HCT116 (cell line): ENCODE data around the gene MSANTD3. TPM values are rescaled to one million over a fixed set of nuclear protein-coding genes. Genes with fewer than 3 reads are reported as not detected.

Source experiments
- ATAC-seq: fragments of 200-7000 bp; cut with Tn5 transposase; 2 replicates; pipeline ENCODE4 v1.9.1; 2020; ENCODE audit warnings: mild to moderate bottlenecking, moderate library complexity
- BruUV-seq: library from RNA; stranded (reverse); fragments of 400-500 nt; replicated peaks from 2 replicates; lab custom pipeline; 2021; lab: Mats Ljungman, UMichigan
- CTCF ChIA-PET: fragments of 300-600 bp; sonication (Branson Sonifier 250); formaldehyde crosslinking; loops from one replicate; lab custom pipeline; 2021; ENCODE audit warnings: antibody characterized with exemption; lab: Charles Lee
- POLR2A ChIA-PET: fragments of 300-600, 350-600 bp; sonication (Branson Sonifier 250); formaldehyde crosslinking; loops from one replicate; lab custom pipeline; 2021; ENCODE audit warnings: antibody characterized with exemption; lab: Charles Lee
- RAD21 ChIA-PET, 2 experiments: fragments of 300-600 bp; sonication (Branson Sonifier 250); formaldehyde crosslinking; loops; one replicate each; lab custom pipeline; 2023; ENCODE audit warnings: low total read pairs in 2 of 2; ENCODE audit not compliant: uncharacterized antibody in 2 of 2, unreplicated experiment in 2 of 2, low non-redundant PET in 1 of 2; lab: Charles Lee
- DNase-seq: peaks from one replicate; pipeline ENCODE4 v3.0.0-alpha.2; 2010; ENCODE audit warnings: low read depth, low spot score
- H2AFZ ChIP-seq: fragments of 200-600 bp; shearing (Covaris generic), sonication (generic); 2 replicates; pipeline ENCODE4 v1.6.1; 2017; ENCODE audit warnings: low read depth, mixed run types, mixed read lengths, antibody characterized with exemption, low read length; ENCODE audit not compliant: poor library complexity, severe bottlenecking
- H3K27ac ChIP-seq: 2 replicates; pipeline ENCODE4 v1.5.1; 2012; ENCODE audit warnings: low read depth, low read length
- H3K27me3 ChIP-seq: fragments of 200-600 bp; sonication (generic); 2 replicates; pipeline ENCODE4 v1.6.1; 2016; ENCODE audit warnings: mixed run types, low read length, mixed read lengths; ENCODE audit not compliant: insufficient read depth
- H3K36me3 ChIP-seq, 2 experiments: fragments of 200-500 bp in 1 of 2; fragments of 200-600 bp in 1 of 2; sonication (Bioruptor generic) in 1 of 2; sonication (generic) in 1 of 2; 2 replicates each; pipeline versions ENCODE4 v1.5.1 to v1.6.1; 2014 to 2016; ENCODE audit warnings: low read length in 2 of 2, inconsistent platforms in 1 of 2, mixed read lengths in 1 of 2, mixed run types in 1 of 2; ENCODE audit not compliant: insufficient read depth in 2 of 2, control insufficient read depth in 1 of 2
- H3K4me1 ChIP-seq, 2 experiments: fragments of 200-600 bp in 1 of 2; sonication (generic) in 1 of 2; 2 replicates each; pipeline versions ENCODE4 v1.5.1 to v1.6.1; 2012 to 2017; ENCODE audit warnings: low read length in 2 of 2, inconsistent platforms in 1 of 2, mild to moderate bottlenecking in 1 of 2, mixed read lengths in 1 of 2, mixed run types in 1 of 2, moderate library complexity in 1 of 2; ENCODE audit not compliant: insufficient read depth in 2 of 2, control insufficient read depth in 1 of 2
- H3K4me2 ChIP-seq: fragments of 200-600 bp; sonication (generic); 2 replicates; pipeline ENCODE4 v1.6.1; 2017; ENCODE audit warnings: mixed run types, low read length, mixed read lengths
- H3K4me3 ChIP-seq, 2 experiments: fragments of 200-600 bp in 1 of 2; sonication (generic) in 1 of 2; replicated peaks in 1 of 2; 2 replicates each; pipeline ENCODE4 v1.5.1; 2011 to 2016; ENCODE audit warnings: low read length in 2 of 2, control low read depth in 1 of 2, low read depth in 1 of 2, mild to moderate bottlenecking in 1 of 2, mixed read lengths in 1 of 2, mixed run types in 1 of 2
- H3K79me2 ChIP-seq: fragments of 200-600 bp; sonication (generic); 2 replicates; pipeline ENCODE4 v1.6.1; 2017; ENCODE audit warnings: mild to moderate bottlenecking, mixed run types, low read length, moderate library complexity, mixed read lengths; ENCODE audit not compliant: insufficient read depth
- H3K9ac ChIP-seq: fragments of 200-600 bp; sonication (generic); 2 replicates; pipeline ENCODE4 v1.6.1; 2016; ENCODE audit warnings: low read length, mixed read lengths
- H3K9me2 ChIP-seq: fragments of 200-600 bp; sonication (generic), shearing (Covaris generic); 2 replicates; pipeline ENCODE4 v1.6.1; 2017; ENCODE audit warnings: mixed run types, mild to moderate bottlenecking, moderate library complexity; ENCODE audit not compliant: insufficient read depth
- H3K9me3 ChIP-seq, 2 experiments: fragments of 200-500 bp in 1 of 2; fragments of 200-600 bp in 1 of 2; sonication (Bioruptor generic) in 1 of 2; sonication (generic) in 1 of 2; 2 replicates each; pipeline ENCODE4 v1.6.1; 2014 to 2017; ENCODE audit warnings: low read length in 2 of 2, mixed read lengths in 2 of 2, inconsistent platforms in 1 of 2, low read depth in 1 of 2, mild to moderate bottlenecking in 1 of 2, mixed run types in 1 of 2, moderate library complexity in 1 of 2; ENCODE audit not compliant: control insufficient read depth in 1 of 2, insufficient read depth in 1 of 2
- H4K20me1 ChIP-seq: fragments of 200-600 bp; sonication (generic), shearing (Covaris generic); 2 replicates; pipeline ENCODE4 v1.6.1; 2017; ENCODE audit warnings: mixed run types, mild to moderate bottlenecking, moderate library complexity; ENCODE audit not compliant: insufficient read depth
- CBX3 ChIP-seq: IDR thresholded peaks from 2 replicates; pipeline ENCODE4 v1.6.1; 2012; ENCODE audit warnings: low read depth
- EGR1 ChIP-seq: IDR thresholded peaks from 2 replicates; pipeline ENCODE4 v1.6.1; 2012; ENCODE audit warnings: low read depth
- ELF1 ChIP-seq: IDR thresholded peaks from 2 replicates; pipeline ENCODE4 v1.6.1; 2012; ENCODE audit warnings: low read depth, borderline replicate concordance
- EZH2 ChIP-seq: fragments of 200-600 bp; sonication (generic); IDR thresholded peaks from 2 replicates; pipeline ENCODE4 v1.6.1; 2017; ENCODE audit warnings: antibody characterized with exemption, mixed run types
- EZH2phosphoT487 ChIP-seq: fragments of 200-600 bp; IDR thresholded peaks from 2 replicates; pipeline ENCODE4 v1.6.1; 2018; ENCODE audit warnings: antibody characterized with exemption, borderline replicate concordance
- FOSL1 ChIP-seq: IDR thresholded peaks from 2 replicates; pipeline ENCODE4 v1.6.1; 2012; ENCODE audit warnings: low read depth
- JUND ChIP-seq: IDR thresholded peaks from 2 replicates; pipeline ENCODE4 v1.6.1; 2012
- POLR2AphosphoS5 ChIP-seq: IDR thresholded peaks from 2 replicates; pipeline ENCODE4 v1.6.1; 2011; ENCODE audit warnings: mild to moderate bottlenecking, low read depth, low read length, moderate library complexity
- RAD21 ChIP-seq: IDR thresholded peaks from 2 replicates; pipeline ENCODE4 v1.6.1; 2012; ENCODE audit warnings: low read depth, mild to moderate bottlenecking
- SIN3A ChIP-seq: IDR thresholded peaks from 2 replicates; pipeline ENCODE4 v1.6.1; 2012; ENCODE audit warnings: low read depth
- SP1 ChIP-seq: IDR thresholded peaks from 2 replicates; pipeline ENCODE4 v1.6.1; 2012; ENCODE audit warnings: low read depth
- TCF7L2 ChIP-seq: IDR thresholded peaks from 2 replicates; pipeline ENCODE4 v1.7.0; 2011; ENCODE audit warnings: borderline replicate concordance, inconsistent platforms; ENCODE audit not compliant: insufficient read depth, insufficient read length; ENCODE audit errors: extremely low read depth
- YY1 ChIP-seq: IDR thresholded peaks from 2 replicates; pipeline ENCODE4 v1.6.1; 2011; ENCODE audit warnings: low read length, low read depth, moderate library complexity, mild to moderate bottlenecking; ENCODE audit not compliant: insufficient replicate concordance; ENCODE audit errors: extremely low read depth
- ZFX ChIP-seq: fragments of 450-650 bp; IDR thresholded peaks from 2 replicates; pipeline ENCODE4 v1.6.1; 2017
- ZNF274 ChIP-seq: fragments of 200-500 bp; sonication (Bioruptor generic); IDR thresholded peaks from 2 replicates; pipeline ENCODE4 v1.6.1; 2014; ENCODE audit warnings: mild to moderate bottlenecking, low read depth, low read length, inconsistent platforms
- intact Hi-C: fragments of 100-400 bp; cut with micrococcal nuclease; formaldehyde crosslinking; loops from 2 replicates; pipeline ENCODE4 v1.10.0; 2022
- total RNA-seq: library from RNA; stranded (reverse); gene quantifications from one replicate; pipeline ENCODE4 v1.2.1, GENCODE V29; 2021; ENCODE audit not compliant: unreplicated experiment
- TF ChIP-seq, protein P1 (sequence below): IDR thresholded peaks from 2 replicates; pipeline ENCODE4 v1.6.1; 2011; ENCODE audit warnings: mild to moderate bottlenecking, low read length, moderate library complexity; ENCODE audit not compliant: insufficient replicate concordance; ENCODE audit errors: extremely low read depth
- TF ChIP-seq, protein P2 (sequence below), 3 experiments: fragments of 200-600 bp in 1 of 3; sonication (generic) in 1 of 3; IDR thresholded peaks in 2 of 3; conservative IDR thresholded peaks in 1 of 3; 2 replicates each; pipeline ENCODE4 v1.5.1; 2012 to 2017; ENCODE audit warnings: low read depth in 2 of 3, low read length in 2 of 3, antibody characterized with exemption in 1 of 3, borderline replicate concordance in 1 of 3, control low read depth in 1 of 3, mild to moderate bottlenecking in 1 of 3, mixed read lengths in 1 of 3, mixed run types in 1 of 3, moderate library complexity in 1 of 3; ENCODE audit not compliant: insufficient read depth in 1 of 3

MSANTD3 gene
- total RNA-seq, 1 experiment from 2014 or later: 31.3 TPM

DNA sequence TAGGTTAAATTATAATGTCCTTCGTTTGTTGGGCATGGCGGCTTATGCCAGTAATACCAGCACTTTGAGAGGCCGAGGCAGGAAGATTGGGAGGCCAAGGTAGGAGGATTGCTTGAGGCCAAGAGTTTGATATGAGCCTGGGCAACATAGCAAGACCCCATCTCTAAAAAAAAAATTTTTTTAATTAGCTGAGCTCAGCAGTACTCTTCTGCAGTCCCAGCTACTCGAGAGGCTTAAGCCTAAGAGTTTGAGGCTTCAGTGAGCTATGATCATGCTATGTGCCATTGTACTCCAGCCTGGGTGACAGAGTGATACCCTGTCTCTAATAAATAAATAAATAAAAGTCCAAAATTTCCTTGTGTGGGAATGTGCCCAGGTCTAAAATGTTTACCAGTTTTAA lies 9.1 kb upstream of the MSANTD3 start:
- Histone ChIP-seq H2AFZ (no peak overlapping the region), H3K4me3 (no peak overlapping the region), H3K9me2 (no peaks in the 10 kb centered on the region; the same call in 1 of the 2 replicates), H3K27ac (no peak overlapping the region), H3K36me3 (no peaks in the 10 kb centered on the region), H3K4me2 (no peak overlapping the region), H3K4me1 (no peaks in the 10 kb centered on the region), H4K20me1 (no peaks in the 10 kb centered on the region), H3K27me3 (no peaks in the 10 kb centered on the region), H3K79me2 (no peaks in the 10 kb centered on the region), H3K9me3 (no peaks in the 10 kb centered on the region), H3K9ac (no peak overlapping the region)
- BruUV-seq: no TSS peak
- no peak for ATAC-seq
- RAD21 ChIA-PET: no interaction called here
- no peak for TF ChIP-seq EZH2
- TF ChIP-seq POLR2AphosphoS5: no peak
- no peak for TF ChIP-seq EGR1
- no peak for TF ChIP-seq SIN3A
- no peak for TF ChIP-seq SP1
- TF ChIP-seq FOSL1: no peak
- no peak for TF ChIP-seq TCF7L2
- no peak for TF ChIP-seq ELF1
- TF ChIP-seq ZNF274: no peak
- TF ChIP-seq EZH2phosphoT487: no peak
- no peak for TF ChIP-seq ZFX
- TF ChIP-seq, protein P1, sequence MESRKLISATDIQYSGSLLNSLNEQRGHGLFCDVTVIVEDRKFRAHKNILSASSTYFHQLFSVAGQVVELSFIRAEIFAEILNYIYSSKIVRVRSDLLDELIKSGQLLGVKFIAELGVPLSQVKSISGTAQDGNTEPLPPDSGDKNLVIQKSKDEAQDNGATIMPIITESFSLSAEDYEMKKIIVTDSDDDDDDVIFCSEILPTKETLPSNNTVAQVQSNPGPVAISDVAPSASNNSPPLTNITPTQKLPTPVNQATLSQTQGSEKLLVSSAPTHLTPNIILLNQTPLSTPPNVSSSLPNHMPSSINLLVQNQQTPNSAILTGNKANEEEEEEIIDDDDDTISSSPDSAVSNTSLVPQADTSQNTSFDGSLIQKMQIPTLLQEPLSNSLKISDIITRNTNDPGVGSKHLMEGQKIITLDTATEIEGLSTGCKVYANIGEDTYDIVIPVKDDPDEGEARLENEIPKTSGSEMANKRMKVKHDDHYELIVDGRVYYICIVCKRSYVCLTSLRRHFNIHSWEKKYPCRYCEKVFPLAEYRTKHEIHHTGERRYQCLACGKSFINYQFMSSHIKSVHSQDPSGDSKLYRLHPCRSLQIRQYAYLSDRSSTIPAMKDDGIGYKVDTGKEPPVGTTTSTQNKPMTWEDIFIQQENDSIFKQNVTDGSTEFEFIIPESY: no peak
- no peak for TF ChIP-seq RAD21
- TF ChIP-seq, protein P2, sequence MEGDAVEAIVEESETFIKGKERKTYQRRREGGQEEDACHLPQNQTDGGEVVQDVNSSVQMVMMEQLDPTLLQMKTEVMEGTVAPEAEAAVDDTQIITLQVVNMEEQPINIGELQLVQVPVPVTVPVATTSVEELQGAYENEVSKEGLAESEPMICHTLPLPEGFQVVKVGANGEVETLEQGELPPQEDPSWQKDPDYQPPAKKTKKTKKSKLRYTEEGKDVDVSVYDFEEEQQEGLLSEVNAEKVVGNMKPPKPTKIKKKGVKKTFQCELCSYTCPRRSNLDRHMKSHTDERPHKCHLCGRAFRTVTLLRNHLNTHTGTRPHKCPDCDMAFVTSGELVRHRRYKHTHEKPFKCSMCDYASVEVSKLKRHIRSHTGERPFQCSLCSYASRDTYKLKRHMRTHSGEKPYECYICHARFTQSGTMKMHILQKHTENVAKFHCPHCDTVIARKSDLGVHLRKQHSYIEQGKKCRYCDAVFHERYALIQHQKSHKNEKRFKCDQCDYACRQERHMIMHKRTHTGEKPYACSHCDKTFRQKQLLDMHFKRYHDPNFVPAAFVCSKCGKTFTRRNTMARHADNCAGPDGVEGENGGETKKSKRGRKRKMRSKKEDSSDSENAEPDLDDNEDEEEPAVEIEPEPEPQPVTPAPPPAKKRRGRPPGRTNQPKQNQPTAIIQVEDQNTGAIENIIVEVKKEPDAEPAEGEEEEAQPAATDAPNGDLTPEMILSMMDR (IDR thresholded peaks at IDR 0.05 in 2 of 3, conservative IDR thresholded peaks at IDR 0.05 in 1 of 3; ENCODE audit: borderline replicate concordance in 1 of 3, insufficient read depth in 1 of 3, low read depth in 2 of 3, low read length in 2 of 3): no peak
- TF ChIP-seq YY1: no peak
- TF ChIP-seq JUND: no peak
- no peak for TF ChIP-seq CBX3
- intact Hi-C loops: no loop called here
- CTCF ChIA-PET: no interaction called here
- no peak for DNase-seq
- POLR2A ChIA-PET: no interaction called here
